GM12891 (cell line): ENCODE measurements around the gene MGMT.

Experiments
- PAX5 ChIP-seq: IDR thresholded peaks from 2 replicates; pipeline ENCODE4 v1.6.1; 2011; ENCODE audit warnings: low read length, moderate library complexity, mild to moderate bottlenecking; ENCODE audit not compliant: insufficient read depth, severe bottlenecking
- POLR2A ChIP-seq: IDR thresholded peaks from 2 replicates; pipeline ENCODE4 v1.6.1; 2011; ENCODE audit warnings: low read depth, low read length, control low read depth
- POLR2AphosphoS5 ChIP-seq: IDR thresholded peaks from 2 replicates; pipeline ENCODE4 v1.6.1; 2011; ENCODE audit warnings: low read depth, low read length, control low read depth
- POU2F2 ChIP-seq: IDR thresholded peaks from 2 replicates; pipeline ENCODE4 v1.6.1; 2011; ENCODE audit warnings: low read depth, mild to moderate bottlenecking, control low read depth, low read length, moderate library complexity
- SPI1 ChIP-seq: IDR thresholded peaks from 2 replicates; pipeline ENCODE4 v1.6.1; 2011; ENCODE audit warnings: low read depth, low read length, control low read depth
- TAF1 ChIP-seq: IDR thresholded peaks from 2 replicates; pipeline ENCODE4 v1.6.1; 2011; ENCODE audit warnings: low read depth, low read length, control low read depth

DNA sequence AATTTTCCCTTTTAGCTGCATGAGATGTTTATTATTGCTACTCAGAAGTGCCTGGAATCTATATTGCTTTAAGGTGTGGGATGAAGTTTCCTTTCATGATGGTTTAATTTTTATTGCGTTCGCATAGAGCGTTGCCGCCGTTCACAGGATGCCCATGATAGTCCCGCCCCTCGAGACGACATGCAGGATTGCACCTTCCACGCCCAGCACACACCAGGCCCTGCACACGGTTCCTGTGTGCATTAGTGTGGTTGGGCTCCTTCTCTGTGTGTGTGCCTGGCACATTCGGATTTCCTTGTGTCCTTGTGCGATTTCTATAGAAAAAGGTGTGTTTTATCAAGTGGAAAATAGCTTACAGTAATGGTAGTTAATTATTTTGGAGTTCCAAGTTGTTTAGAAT is 42.1 kb downstream of the MGMT start:
- no peak for TF ChIP-seq POLR2A
- no peak for TF ChIP-seq POLR2AphosphoS5
- no peak for TF ChIP-seq PAX5
- TF ChIP-seq TAF1 = no peak
- no peak for TF ChIP-seq POU2F2
- TF ChIP-seq SPI1 = no peak
